GM12878 (cell line): Measurements from ENCODE around the gene ITGAD.

Experiments used
- EZH2 ChIP-seq: IDR thresholded peaks from 2 replicates; pipeline ENCODE4 v1.6.1; 2012; ENCODE audit warnings: low read depth, mild to moderate bottlenecking, control low read depth, inconsistent platforms, low read length, borderline replicate concordance; ENCODE audit not compliant: control insufficient read depth
- NFYB ChIP-seq: IDR thresholded peaks from 2 replicates; pipeline ENCODE4 v1.6.1; 2011; ENCODE audit warnings: low read depth, mild to moderate bottlenecking, low read length, improper control_type of control experiment, moderate library complexity; ENCODE audit not compliant: insufficient read depth
- POLR2A ChIP-seq: IDR thresholded peaks from 2 replicates; pipeline ENCODE4 v1.6.1; 2011; ENCODE audit warnings: low read depth, mild to moderate bottlenecking, low read length
- SP1 ChIP-seq: IDR thresholded peaks from one replicate; pipeline ENCODE4 v1.6.1; 2011; ENCODE audit warnings: low read depth, low read length
- ZNF687 ChIP-seq: fragments of 450-650 bp; IDR thresholded peaks from 2 replicates; pipeline ENCODE4 v1.6.1; 2017; ENCODE audit warnings: mild to moderate bottlenecking, moderate library complexity

- no peak for TF ChIP-seq NFYB
- no peak for TF ChIP-seq EZH2
- no peak for TF ChIP-seq ZNF687
- no peak for TF ChIP-seq POLR2A
- no peak for TF ChIP-seq SP1
These were observed 20.2 kb downstream of the ITGAD start for GRCh38 chr16:31413381-31413780.
